DLD1 (cell line): ENCODE measurements around the gene KMT2E.
"Not testable (repeated sequence)": the region's sequence is repeated elsewhere in the genome, so short reads cannot be mapped to it uniquely, and the experiment has no call there.

Experiments
- in situ Hi-C: cut with HindIII; loops from 2 replicates; pipeline ENCODE4 v1.10.0; 2017; ENCODE audit warnings: low sequenced_read_pairs

KMT2E gene, protein sequence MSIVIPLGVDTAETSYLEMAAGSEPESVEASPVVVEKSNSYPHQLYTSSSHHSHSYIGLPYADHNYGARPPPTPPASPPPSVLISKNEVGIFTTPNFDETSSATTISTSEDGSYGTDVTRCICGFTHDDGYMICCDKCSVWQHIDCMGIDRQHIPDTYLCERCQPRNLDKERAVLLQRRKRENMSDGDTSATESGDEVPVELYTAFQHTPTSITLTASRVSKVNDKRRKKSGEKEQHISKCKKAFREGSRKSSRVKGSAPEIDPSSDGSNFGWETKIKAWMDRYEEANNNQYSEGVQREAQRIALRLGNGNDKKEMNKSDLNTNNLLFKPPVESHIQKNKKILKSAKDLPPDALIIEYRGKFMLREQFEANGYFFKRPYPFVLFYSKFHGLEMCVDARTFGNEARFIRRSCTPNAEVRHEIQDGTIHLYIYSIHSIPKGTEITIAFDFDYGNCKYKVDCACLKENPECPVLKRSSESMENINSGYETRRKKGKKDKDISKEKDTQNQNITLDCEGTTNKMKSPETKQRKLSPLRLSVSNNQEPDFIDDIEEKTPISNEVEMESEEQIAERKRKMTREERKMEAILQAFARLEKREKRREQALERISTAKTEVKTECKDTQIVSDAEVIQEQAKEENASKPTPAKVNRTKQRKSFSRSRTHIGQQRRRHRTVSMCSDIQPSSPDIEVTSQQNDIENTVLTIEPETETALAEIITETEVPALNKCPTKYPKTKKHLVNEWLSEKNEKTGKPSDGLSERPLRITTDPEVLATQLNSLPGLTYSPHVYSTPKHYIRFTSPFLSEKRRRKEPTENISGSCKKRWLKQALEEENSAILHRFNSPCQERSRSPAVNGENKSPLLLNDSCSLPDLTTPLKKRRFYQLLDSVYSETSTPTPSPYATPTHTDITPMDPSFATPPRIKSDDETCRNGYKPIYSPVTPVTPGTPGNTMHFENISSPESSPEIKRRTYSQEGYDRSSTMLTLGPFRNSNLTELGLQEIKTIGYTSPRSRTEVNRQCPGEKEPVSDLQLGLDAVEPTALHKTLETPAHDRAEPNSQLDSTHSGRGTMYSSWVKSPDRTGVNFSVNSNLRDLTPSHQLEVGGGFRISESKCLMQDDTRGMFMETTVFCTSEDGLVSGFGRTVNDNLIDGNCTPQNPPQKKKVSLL (N-terminal part only)

GRCh38 chr7:105013816-105014692, at the start of gene KMT2E:
Gene KMT2E, plus strand, starts transcription at chr7:105014205. Its CDS starts 26,748 bp downstream, at chr7:105040953.
- in situ Hi-C loops, result no loop called here

GRCh38 chr7:104964626-104965236, 49.3 kb upstream of the KMT2E start:
- in situ Hi-C loops, result no loop called here

DNA sequence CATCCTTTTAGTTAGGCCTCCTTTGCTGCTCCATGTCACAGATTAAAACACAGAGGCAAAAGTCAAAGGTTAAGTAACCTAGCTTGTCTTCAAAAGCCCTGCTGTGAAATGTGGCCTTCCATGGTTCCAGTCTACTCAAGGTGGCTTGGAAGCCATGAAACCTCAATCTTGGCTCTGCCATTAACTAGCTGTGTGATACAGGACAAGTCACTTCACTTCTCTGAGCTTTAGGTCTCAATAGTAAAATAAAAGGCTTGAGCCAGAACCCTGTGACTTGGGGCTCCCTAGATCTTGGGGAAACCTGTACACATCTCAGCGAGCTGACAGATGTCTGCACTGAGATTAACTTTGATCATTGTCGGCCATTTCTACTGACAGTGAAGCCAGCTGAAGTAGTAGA, 48.0 kb upstream of the KMT2E start:
- in situ Hi-C loops, result no loop called here

DNA sequence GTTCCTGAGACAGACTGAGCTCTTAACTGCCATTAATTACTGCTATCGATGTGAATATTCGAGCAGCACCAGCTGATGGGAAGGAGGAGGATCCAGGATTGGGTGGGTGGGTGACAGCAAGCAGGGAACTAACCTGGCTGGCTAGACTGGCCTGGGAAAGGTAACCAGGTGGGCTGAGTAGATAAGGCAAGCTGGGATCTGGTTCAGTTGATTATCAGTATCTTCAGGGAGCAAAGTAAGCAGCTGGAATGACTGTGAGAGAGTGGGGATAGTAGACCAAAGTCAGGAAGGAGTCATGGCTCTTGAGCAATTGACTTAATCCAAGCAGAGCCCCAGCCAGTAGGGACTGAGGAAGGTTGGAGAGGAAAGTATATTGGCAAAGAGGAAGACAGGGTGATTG, 46.9 kb upstream of the KMT2E start:
- in situ Hi-C loops, result no loop called here

DNA sequence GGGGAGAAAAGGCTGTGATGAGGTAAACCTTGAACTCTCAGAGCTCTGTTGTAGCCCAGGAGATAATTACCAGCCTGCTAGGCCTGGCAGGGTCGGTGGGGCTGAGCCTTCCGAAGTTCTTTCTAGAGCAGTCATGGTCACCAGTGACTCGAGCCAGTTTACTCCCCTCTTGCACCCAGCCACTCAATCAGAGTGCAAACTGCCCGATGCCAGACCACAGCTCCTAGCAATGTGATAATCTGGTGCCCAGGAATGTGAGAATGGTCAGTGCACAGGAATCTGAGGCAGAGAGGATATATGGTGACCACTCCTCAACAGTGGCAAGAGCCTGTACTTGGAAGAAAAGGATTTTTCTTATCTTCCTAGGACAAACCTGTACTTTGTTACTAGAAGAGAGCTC, 46.4 kb upstream of the KMT2E start:
- in situ Hi-C loops, result no loop called here

- in situ Hi-C loops, result no loop called here
Observed at GRCh38 chr7:104968648-104969047, 45.4 kb upstream of the KMT2E start.

DNA sequence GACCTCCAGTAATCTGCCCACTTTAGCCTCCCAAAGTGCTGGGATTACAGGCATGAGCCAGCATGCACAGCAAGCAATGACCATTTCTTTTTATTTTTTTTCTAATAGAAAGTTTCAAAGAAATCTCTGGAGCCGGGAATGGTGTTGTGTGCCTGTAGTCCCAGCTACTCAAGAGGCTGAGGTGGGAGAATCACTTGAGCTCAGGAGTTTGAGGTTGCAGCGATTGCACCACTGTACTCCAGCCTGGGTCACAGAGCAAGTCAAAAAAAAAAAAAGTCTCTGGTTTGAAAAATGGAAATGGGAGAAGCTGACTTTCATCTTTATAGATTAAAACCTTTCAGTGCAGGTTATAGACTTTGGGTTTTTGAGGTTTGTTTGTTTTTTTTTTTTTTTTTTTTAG, 44.8 kb upstream of the KMT2E start:
- in situ Hi-C loops, result no loop called here

- in situ Hi-C loops, result no loop called here
Observed at GRCh38 chr7:104971290-104972071, 42.5 kb upstream of the KMT2E start.

- in situ Hi-C loops, result no loop called here
Observed at GRCh38 chr7:104972500-104972899, 41.5 kb upstream of the KMT2E start.

- in situ Hi-C loops, result no loop called here
Observed at GRCh38 chr7:104973227-104973626, 40.8 kb upstream of the KMT2E start.

DNA sequence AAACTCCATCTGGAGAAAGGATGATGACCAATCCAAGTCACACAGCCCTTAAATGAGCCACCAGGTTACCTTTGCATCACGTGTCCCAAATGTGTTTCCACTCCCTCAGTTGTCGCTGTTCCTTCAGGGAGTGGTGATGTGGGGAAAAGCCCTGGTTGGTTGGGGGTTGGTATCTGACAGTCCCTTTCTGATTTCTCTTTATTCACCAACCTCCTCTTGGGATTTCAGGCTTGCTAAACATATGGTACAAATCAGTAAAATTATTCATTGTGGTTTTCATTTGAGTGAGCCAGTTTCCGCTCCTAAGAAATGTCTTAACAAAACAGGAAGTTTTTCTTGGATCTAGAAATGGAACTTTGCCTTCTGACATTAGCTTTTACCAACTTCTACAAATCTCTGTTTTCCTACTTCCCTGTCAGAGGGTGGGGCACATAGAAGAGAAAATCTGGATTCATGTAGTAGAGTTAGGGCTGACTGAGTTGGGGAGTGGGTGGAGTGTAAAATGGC, 40.0 kb upstream of the KMT2E start:
- in situ Hi-C loops, result no loop called here

DNA sequence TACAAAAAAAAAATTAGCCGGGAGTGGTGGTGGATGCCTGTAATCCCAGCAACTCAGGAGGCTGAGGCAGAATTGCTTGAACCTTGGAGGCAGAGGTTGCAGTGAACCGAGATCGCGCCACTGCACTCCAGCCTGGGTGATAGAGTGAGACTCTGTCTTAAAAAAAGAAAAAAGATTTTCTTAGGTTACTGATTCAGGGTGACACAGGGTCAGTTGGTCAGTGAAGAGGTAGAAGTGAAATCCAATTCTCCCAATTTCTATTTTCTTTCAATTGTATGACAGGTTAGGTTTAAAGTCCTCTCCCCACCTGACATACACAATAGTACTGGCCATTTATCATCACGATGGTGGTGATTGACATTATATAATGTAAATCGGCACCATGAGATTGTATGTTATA, 38.5 kb upstream of the KMT2E start:
- in situ Hi-C loops, result not testable (repeated sequence)

DNA sequence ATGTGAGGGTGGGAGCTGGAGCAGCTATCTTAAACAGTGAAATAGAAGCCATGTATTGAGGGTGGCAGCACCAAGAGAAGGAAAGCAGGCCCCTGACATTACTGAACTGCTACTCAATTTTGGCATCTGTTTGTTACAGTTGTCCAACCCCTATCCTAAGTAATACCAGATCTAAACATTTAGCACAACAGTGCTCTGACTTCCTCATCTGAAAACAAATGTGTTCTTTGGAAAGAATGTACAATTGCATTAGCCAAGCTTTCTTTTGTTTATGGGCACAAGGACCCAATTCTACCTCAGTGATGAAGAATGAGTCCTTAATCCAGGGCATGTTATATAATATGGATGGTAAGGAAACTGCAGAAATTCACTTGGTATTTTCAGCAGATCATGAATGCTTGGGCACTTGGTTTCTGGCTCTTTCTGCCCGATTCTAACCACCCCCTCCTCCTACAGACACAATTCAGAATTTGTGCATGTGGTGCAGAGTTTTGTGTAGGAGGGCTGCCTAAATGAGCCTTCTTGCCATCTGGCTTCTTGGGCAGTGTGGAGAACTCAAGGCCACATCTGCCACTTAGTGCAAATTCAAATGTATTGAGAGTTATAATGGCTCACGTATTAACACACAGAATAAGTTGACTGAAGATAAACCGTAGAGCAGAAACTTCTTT, 36.9 kb upstream of the KMT2E start:
- in situ Hi-C loops, result no loop called here

GRCh38 chr7:104978460-104978859, 35.5 kb upstream of the KMT2E start:
- in situ Hi-C loops, result no loop called here

DNA sequence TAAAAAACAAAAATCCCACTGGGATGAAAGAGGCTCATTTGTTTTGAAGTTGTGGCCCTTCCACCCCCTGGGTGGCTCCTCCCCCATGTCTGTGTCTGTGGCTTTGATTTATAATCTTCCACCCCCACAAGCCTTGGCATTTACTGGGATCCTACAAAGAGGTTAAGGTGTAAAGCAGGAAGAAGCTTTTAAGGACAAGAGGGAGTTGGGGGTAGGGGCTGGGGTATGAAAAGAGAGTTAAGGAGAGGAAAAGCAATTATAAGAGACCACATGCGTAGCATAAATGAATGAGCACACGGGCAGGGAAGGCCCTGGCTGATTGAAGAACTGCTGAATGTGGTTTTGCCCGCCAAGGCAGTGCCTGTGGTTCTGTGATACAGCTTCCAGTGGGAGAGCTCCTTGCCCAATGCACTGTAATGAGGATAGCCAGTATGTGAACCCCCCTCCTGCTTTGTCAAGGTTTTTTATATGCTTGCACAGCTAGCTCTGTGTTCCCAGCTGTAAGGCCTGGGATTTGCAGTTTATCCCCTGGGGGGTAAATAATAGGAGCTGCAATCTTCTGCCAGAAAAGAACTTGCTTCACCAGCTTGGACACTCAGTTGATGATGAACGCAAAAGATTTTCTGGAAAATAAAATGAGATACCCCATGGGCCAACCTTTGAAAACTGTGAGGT, 34.7 kb upstream of the KMT2E start:
- in situ Hi-C loops, result no loop called here

GRCh38 chr7:104980440-104980839, 33.6 kb upstream of the KMT2E start:
- in situ Hi-C loops, result no loop called here

GRCh38 chr7:104980841-104981671, 32.9 kb upstream of the KMT2E start:
- in situ Hi-C loops, result no loop called here
